Mesenchymal stem cell (in vitro differentiated cells and primary cell): ENCODE measurements around the gene PDXDC1.
"Not testable (repeated sequence)": the region's sequence is repeated elsewhere in the genome, so short reads cannot be mapped to it uniquely, and the experiment has no call there.

Source experiments
- DNase-seq: peaks from one replicate; pipeline ENCODE4 v3.0.0-alpha.2; 2013
- H2AFZ ChIP-seq: one replicate; pipeline ENCODE4 v1.6.1; 2013; ENCODE audit warnings: low read depth, mild to moderate bottlenecking, control low read depth, inconsistent platforms, low read length, moderate library complexity
- H2AK5ac ChIP-seq: 2 replicates; pipeline ENCODE4 v1.6.1; 2013; ENCODE audit warnings: low read length, moderate library complexity, mild to moderate bottlenecking, inconsistent platforms; ENCODE audit not compliant: severe bottlenecking
- H2BK120ac ChIP-seq: one replicate; pipeline ENCODE4 v1.6.1; 2013; ENCODE audit warnings: low read depth, mild to moderate bottlenecking, inconsistent platforms, low read length, moderate library complexity
- H2BK12ac ChIP-seq, 2 experiments: one replicate each; pipeline ENCODE4 v1.6.1; 2013; ENCODE audit warnings: inconsistent platforms in 2 of 2, low read length in 2 of 2, mild to moderate bottlenecking in 2 of 2, moderate library complexity in 2 of 2, control low read depth in 1 of 2
- H2BK15ac ChIP-seq: one replicate; pipeline ENCODE4 v1.6.1; 2013; ENCODE audit warnings: mild to moderate bottlenecking, low read depth, inconsistent platforms; ENCODE audit not compliant: poor library complexity, severe bottlenecking
- H2BK5ac ChIP-seq: 2 replicates; pipeline ENCODE4 v1.6.1; 2013; ENCODE audit warnings: low read depth, mild to moderate bottlenecking, low read length, control low read depth, inconsistent platforms; ENCODE audit not compliant: poor library complexity, severe bottlenecking
- H3K14ac ChIP-seq, 2 experiments: one replicate each; pipeline ENCODE4 v1.6.1; 2013; ENCODE audit warnings: inconsistent platforms in 2 of 2, low read length in 2 of 2, control low read depth in 1 of 2, mild to moderate bottlenecking in 1 of 2, moderate library complexity in 1 of 2
- H3K18ac ChIP-seq, 2 experiments: one replicate each; pipeline ENCODE4 v1.6.1; 2013; ENCODE audit warnings: inconsistent platforms in 2 of 2, low read length in 2 of 2, control low read depth in 1 of 2, low read depth in 1 of 2, mild to moderate bottlenecking in 1 of 2
- H3K23ac ChIP-seq, 2 experiments: one replicate each; pipeline ENCODE4 v1.6.1; 2013; ENCODE audit warnings: inconsistent platforms in 2 of 2, low read length in 2 of 2, mild to moderate bottlenecking in 2 of 2, moderate library complexity in 2 of 2, control low read depth in 1 of 2
- H3K27ac ChIP-seq: 2 replicates; pipeline ENCODE4 v1.5.1; 2013; ENCODE audit warnings: mild to moderate bottlenecking, moderate library complexity, low read length, control low read depth, inconsistent platforms; ENCODE audit not compliant: poor library complexity, severe bottlenecking
- H3K27me3 ChIP-seq, 2 experiments: 2 replicates each; pipeline versions ENCODE4 v1.6.1 to v1.7.0; 2013; ENCODE audit warnings: low read length in 2 of 2, mild to moderate bottlenecking in 2 of 2, moderate library complexity in 2 of 2, control low read depth in 1 of 2, inconsistent platforms in 1 of 2; ENCODE audit not compliant: control insufficient read depth in 1 of 2, insufficient read depth in 1 of 2
- H3K36me3 ChIP-seq, 2 experiments: 2 replicates each; pipeline versions ENCODE4 v1.6.1 to v1.7.0; 2013; ENCODE audit warnings: low read length in 2 of 2, control low read depth in 1 of 2, inconsistent platforms in 1 of 2, low read depth in 1 of 2, mild to moderate bottlenecking in 1 of 2; ENCODE audit not compliant: insufficient read depth in 2 of 2, control insufficient read depth in 1 of 2
- H3K4ac ChIP-seq, 2 experiments: one replicate each; pipeline ENCODE4 v1.6.1; 2013; ENCODE audit warnings: inconsistent platforms in 2 of 2, low read length in 2 of 2, mild to moderate bottlenecking in 2 of 2, moderate library complexity in 2 of 2, control low read depth in 1 of 2, low read depth in 1 of 2
- H3K4me1 ChIP-seq: 2 replicates; pipeline ENCODE4 v1.6.1; 2013; ENCODE audit warnings: low read depth, low read length, control low read depth; ENCODE audit not compliant: control insufficient read depth, insufficient read depth
- H3K4me2 ChIP-seq: 2 replicates; pipeline ENCODE4 v1.6.1; 2013; ENCODE audit warnings: low read length, mild to moderate bottlenecking, inconsistent platforms; ENCODE audit not compliant: poor library complexity, severe bottlenecking
- H3K4me3 ChIP-seq, 2 experiments: 2 replicates each; pipeline versions ENCODE4 v1.5.1 to v1.7.0; 2013; ENCODE audit warnings: low read length in 2 of 2, mild to moderate bottlenecking in 2 of 2, control low read depth in 1 of 2, low read depth in 1 of 2; ENCODE audit not compliant: insufficient read depth in 1 of 2
- H3K79me1 ChIP-seq: replicated peaks from 2 replicates; pipeline ENCODE4 v1.6.1; 2013; ENCODE audit warnings: mild to moderate bottlenecking, control low read depth, low read length, inconsistent platforms; ENCODE audit not compliant: poor library complexity, severe bottlenecking
- H3K9ac ChIP-seq: 2 replicates; pipeline ENCODE4 v1.7.0; 2013; ENCODE audit warnings: mild to moderate bottlenecking, low read length, moderate library complexity
- H3K9me3 ChIP-seq: 2 replicates; pipeline ENCODE4 v1.7.0; 2013; ENCODE audit warnings: mild to moderate bottlenecking, low read length; ENCODE audit not compliant: control insufficient read depth
- H4K8ac ChIP-seq: one replicate; pipeline ENCODE4 v1.6.1; 2013; ENCODE audit warnings: inconsistent platforms, mild to moderate bottlenecking, low read length, moderate library complexity
- H4K91ac ChIP-seq: one replicate; pipeline ENCODE4 v1.6.1; 2013; ENCODE audit warnings: mild to moderate bottlenecking, low read length, inconsistent platforms
- WGBS: methylation state at CpG from one replicate; pipeline ENCODE4 v1.1.7; 2013; ENCODE audit warnings: mixed read lengths; 5-methylcytosine and 5-hydroxymethylcytosine counted together

Gene PDXDC1

GRCh38 chr16:14988661-14989191, 13.9 kb downstream of the PDXDC1 start:
- not testable (repeated sequence) for H3K27me3 ChIP-seq, H3K9me3 ChIP-seq, H3K23ac ChIP-seq, H3K79me1 ChIP-seq, H2BK15ac ChIP-seq, H2BK12ac ChIP-seq, H2BK5ac ChIP-seq, H2AK5ac ChIP-seq, H2AFZ ChIP-seq, H3K14ac ChIP-seq, H3K4me2 ChIP-seq, H3K4ac ChIP-seq, H4K8ac ChIP-seq, H4K91ac ChIP-seq, H3K18ac ChIP-seq, H3K4me3 ChIP-seq, DNase-seq, H3K27ac ChIP-seq, H3K9ac ChIP-seq, H2BK120ac ChIP-seq
- Histone ChIP-seq H3K4me1 (peaks cover 25% of the 10 kb centered on the region), H3K36me3 (peaks cover 29 to 40% of the 10 kb centered on the region in 2 experiments)
- 97% methylated on average over 25 of the region's 25 CpGs for WGBS

- H2BK12ac ChIP-seq, H3K27ac ChIP-seq, H2BK120ac ChIP-seq, H3K79me1 ChIP-seq, H3K4me2 ChIP-seq, H2BK5ac ChIP-seq, H3K4me3 ChIP-seq, H4K8ac ChIP-seq, H3K4ac ChIP-seq, H2AK5ac ChIP-seq, H2BK15ac ChIP-seq, DNase-seq, H2AFZ ChIP-seq, H4K91ac ChIP-seq, H3K9ac ChIP-seq, H3K14ac ChIP-seq, H3K27me3 ChIP-seq, H3K23ac ChIP-seq, H3K9me3 ChIP-seq, H3K18ac ChIP-seq: not testable (repeated sequence)
- H3K36me3 ChIP-seq = peaks cover 27 to 37% of the 10 kb centered on the region in 2 experiments
- H3K4me1 ChIP-seq = peaks cover 25% of the 10 kb centered on the region
- WGBS = 96% methylated on average over 53 of the region's 98 CpGs
Observed at GRCh38 chr16:14989291-14990281, 14.8 kb downstream of the PDXDC1 start.

GRCh38 chr16:14993277-14994151, 18.7 kb downstream of the PDXDC1 start:
- not testable (repeated sequence) for H4K8ac ChIP-seq, H2BK12ac ChIP-seq, H3K14ac ChIP-seq, DNase-seq, H3K9me3 ChIP-seq, H3K27me3 ChIP-seq, H2AK5ac ChIP-seq, H2BK5ac ChIP-seq, H3K9ac ChIP-seq, H2AFZ ChIP-seq, H4K91ac ChIP-seq, H3K23ac ChIP-seq, H3K4ac ChIP-seq, H3K27ac ChIP-seq, H2BK15ac ChIP-seq, H3K79me1 ChIP-seq, H3K18ac ChIP-seq, H3K4me3 ChIP-seq, H3K4me2 ChIP-seq, H2BK120ac ChIP-seq
- WGBS = 100% methylated on average over 3 of the region's 7 CpGs
- Histone ChIP-seq H3K36me3 (peaks cover 11 to 25% of the 10 kb centered on the region in 2 experiments), H3K4me1 (peaks cover 12% of the 10 kb centered on the region)
